Left ventricle myocardium inferior (tissue), 1 donor: Measurements from ENCODE around the gene UNG. TPM values are rescaled to one million over a fixed set of nuclear protein-coding genes. Genes with fewer than 3 reads are reported as not detected.

Experiments
- DNase-seq: peaks from one replicate; pipeline ENCODE4 v3.0.0-alpha.2; 2020
- H3K27ac ChIP-seq: fragments of 200-600 bp; replicated peaks from 2 replicates; pipeline ENCODE4 v1.8.0; 2021
- H3K27me3 ChIP-seq: fragments of 200-600 bp; 2 replicates; pipeline ENCODE4 v1.8.0; 2021; ENCODE audit warnings: low read depth
- H3K36me3 ChIP-seq: fragments of 200-600 bp; 2 replicates; pipeline ENCODE4 v1.8.0; 2021
- H3K4me1 ChIP-seq: fragments of 200-600 bp; 2 replicates; pipeline ENCODE4 v1.8.0; 2021
- H3K4me3 ChIP-seq: fragments of 200-600 bp; 2 replicates; pipeline ENCODE4 v1.8.0; 2021; ENCODE audit warnings: mild to moderate bottlenecking, moderate library complexity
- H3K9me3 ChIP-seq: fragments of 200-600 bp; replicated peaks from 2 replicates; pipeline ENCODE4 v1.8.0; 2021
- CTCF ChIP-seq: fragments of 200-600 bp; IDR thresholded peaks from 2 replicates; pipeline ENCODE4 v1.8.0; 2021; ENCODE audit warnings: antibody characterized with exemption, mild to moderate bottlenecking, borderline replicate concordance
- intact Hi-C: fragments of 100-400 bp; cut with micrococcal nuclease; formaldehyde crosslinking; loops from one replicate; pipeline ENCODE4 v1.11.0; 2022
- total RNA-seq: library from RNA; stranded (reverse); fragmentation: NEBNext Ultra II Directional; extraction: Animal tissue kit (Norgen Biotek cat#: 25700); gene quantifications from one replicate; pipeline ENCODE4 v1.2.1, GENCODE V29; 2021
- donor health status: DM: no; HTN: yes; CAD: no; lungs with severe emphysema.

UNG gene
- total RNA-seq, 1 donor from 2014 or later: 24.6 TPM

DNA sequence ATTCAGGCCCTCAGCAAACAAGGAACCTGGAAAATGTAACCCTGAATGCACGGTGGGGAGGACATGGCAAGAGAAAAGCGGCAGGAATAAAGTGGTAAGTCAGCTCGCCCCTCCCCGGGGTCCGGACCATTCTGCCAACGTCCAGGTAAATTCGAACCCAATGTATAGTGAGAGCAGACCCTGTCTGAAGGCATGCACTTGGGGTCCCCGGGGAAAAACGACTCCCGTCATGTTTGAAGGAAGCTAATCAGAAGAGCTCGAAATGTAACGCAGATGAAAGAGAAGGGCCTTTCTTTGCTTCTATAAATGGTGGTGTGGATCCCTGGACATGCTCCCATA is 19.2 kb downstream of the UNG start:
- Histone ChIP-seq H3K36me3 (peaks cover 12% of the 10 kb centered on the region), H3K27me3 (no peaks in the 10 kb centered on the region), H3K4me3 (peak overlapping the region; percentile 65), H3K4me1 (peaks cover 99% of the 10 kb centered on the region), H3K27ac (peak overlapping the region; percentile 97), H3K9me3 (no peaks in the 10 kb centered on the region)
- intact Hi-C loops: no loop called here
- no peak for DNase-seq
- TF ChIP-seq CTCF: no peak

- Histone ChIP-seq H3K36me3 (peaks cover 17% of the 10 kb centered on the region), H3K4me3 (peak overlapping the region; percentile 65), H3K9me3 (no peaks in the 10 kb centered on the region), H3K27me3 (no peaks in the 10 kb centered on the region), H3K4me1 (peaks cover 92% of the 10 kb centered on the region), H3K27ac (peak overlapping the region; percentile 97)
- TF ChIP-seq CTCF: no peak
- DNase-seq: no peak
- intact Hi-C loops: no loop called here
Observed at GRCh38 chr12:109120095-109120494, 22.7 kb downstream of the UNG start.

DNA sequence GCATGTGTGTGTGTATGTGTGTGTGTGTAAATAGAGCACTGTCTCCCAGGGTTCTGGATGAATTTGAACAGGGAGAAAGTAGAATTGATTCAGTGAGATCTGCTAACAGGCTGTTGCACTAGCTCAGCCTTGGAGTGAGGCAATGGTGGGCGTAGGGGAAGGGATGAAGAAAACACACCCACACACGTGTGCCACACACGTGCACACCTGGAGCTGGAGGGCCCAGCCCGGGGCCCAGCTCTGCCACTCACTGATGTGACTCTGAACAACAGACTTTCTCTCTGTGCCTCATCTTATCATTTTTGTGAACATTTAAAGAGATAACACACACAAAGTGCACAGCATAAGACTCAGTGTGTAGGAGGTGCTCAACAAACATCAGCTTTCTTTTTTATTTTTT is 23.2 kb downstream of the UNG start:
- Histone ChIP-seq H3K4me1 (peaks cover 91% of the 10 kb centered on the region), H3K27me3 (no peaks in the 10 kb centered on the region), H3K9me3 (no peaks in the 10 kb centered on the region), H3K27ac (peak overlapping the region; percentile 97), H3K4me3 (peak overlapping the region; percentile 65), H3K36me3 (peaks cover 18% of the 10 kb centered on the region)
- no peak for DNase-seq
- no peak for TF ChIP-seq CTCF
- intact Hi-C loops: no loop called here

- Histone ChIP-seq H3K36me3 (peaks cover 27% of the 10 kb centered on the region), H3K4me3 (peak overlapping the region; percentile 65), H3K4me1 (peaks cover 90% of the 10 kb centered on the region), H3K27me3 (no peaks in the 10 kb centered on the region), H3K9me3 (no peaks in the 10 kb centered on the region), H3K27ac (peak overlapping the region; percentile 97)
- intact Hi-C loops: no loop called here
- TF ChIP-seq CTCF: no peak
- no peak for DNase-seq
Observed at GRCh38 chr12:109121346-109121880, 24.0 kb downstream of the UNG start.

DNA sequence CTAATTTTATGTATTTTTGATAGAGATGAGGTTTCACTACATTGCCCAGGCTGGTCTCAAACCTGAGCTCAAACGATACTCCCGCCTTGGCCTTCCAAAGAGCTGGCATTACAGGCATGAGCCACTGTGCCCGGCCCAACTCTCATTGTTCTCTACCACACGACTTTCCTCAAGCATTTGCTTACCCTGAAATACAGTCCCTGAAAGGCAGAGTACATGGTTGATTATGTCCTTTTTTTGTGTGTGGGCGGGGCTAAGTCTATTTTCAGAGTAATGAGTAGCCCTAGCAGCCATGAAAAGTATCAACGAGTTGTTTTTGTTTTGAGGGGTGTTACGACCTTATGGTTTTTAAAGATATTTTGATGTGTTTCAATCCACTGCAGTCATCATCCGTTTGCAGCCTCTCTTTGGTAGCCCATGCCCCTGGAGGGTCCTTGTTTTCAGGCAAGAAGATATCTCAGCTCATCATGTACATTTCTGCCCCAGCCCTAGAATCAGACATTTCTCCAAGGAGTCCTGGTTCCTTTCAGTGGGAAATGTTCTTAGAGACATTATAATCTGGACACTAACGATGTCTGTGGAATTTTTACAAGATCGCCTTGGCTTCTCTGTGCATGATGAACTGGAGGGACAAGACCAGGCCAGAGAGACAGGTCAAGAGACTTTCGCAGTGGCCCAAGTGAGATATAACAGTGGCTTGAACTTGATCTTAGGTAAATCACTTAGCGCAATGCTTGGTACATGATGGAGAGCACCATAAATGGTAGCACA is 27.7 kb downstream of the UNG start:
- peak overlapping the region; percentile 26 for H3K4me3 ChIP-seq
- H3K9me3 ChIP-seq: no peaks in the 10 kb centered on the region
- no peak for DNase-seq
- no peaks in the 10 kb centered on the region for H3K27me3 ChIP-seq
- peaks cover 90% of the 10 kb centered on the region for H3K4me1 ChIP-seq
- peaks cover 37% of the 10 kb centered on the region for H3K36me3 ChIP-seq
- peak overlapping the region; percentile 97 for H3K27ac ChIP-seq
- intact Hi-C loops: no loop called here
- TF ChIP-seq CTCF: no peak
